Epidermal melanocyte (primary cell): ENCODE results near the gene NRXN2.

Experiments
- DNase-seq: peaks from one replicate; pipeline ENCODE4 v3.0.0; 2011; ENCODE audit warnings: low spot score; ENCODE audit not compliant: insufficient read length

Gene NRXN2

DNA sequence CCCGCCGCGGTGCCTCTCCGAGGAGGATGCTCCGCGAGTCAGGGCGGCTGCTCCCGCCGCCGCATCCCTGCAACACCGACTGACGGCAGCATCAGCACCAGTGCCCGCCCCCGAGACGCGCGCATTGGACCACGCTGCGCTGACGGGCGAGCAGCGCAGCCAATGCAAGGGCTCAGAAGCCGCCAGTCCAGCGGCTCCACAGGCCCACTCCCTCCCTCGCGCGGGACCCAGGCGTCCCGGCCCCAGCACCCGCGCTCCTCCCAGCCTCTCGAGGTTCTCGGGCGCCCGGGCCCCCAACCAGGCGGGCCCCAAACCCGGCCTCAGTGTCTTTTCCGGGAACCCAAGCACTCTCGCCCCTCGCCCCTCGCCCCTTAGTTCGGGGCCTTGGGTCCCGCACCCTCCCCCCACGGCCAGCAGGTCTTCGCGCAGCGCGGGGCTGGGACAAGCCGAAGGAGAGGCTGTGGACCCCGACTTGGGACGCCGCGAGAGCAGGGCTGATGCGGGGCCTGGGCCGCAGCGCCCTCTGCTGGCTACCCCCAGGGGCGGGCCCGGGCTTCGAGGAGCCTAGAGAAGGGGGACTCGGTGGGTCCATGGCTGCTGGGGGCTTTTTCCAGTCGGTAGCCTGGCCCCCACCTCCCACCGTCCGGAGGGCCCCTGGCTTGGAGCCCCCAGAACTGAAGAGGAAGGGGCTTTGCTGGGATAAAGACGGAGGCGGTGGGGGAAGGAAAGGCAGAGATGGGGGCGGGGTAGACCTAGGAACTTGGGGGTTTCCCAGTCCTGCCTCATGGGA is at the start of gene NRXN2:
Gene NRXN2 (minus strand): TSS at position 81 of the 790 bp plus-strand sequence. CDS start 9,498 bp downstream, outside the sequence.
- DNase-seq, result peak; percentile 93

GRCh38 chr11:64772303-64773018 is 49.5 kb upstream of the NRXN2 start:
- no peak for DNase-seq

GRCh38 chr11:64771861-64772260 is 48.9 kb upstream of the NRXN2 start:
- no peak for DNase-seq

- no peak for DNase-seq
These were observed 47.1 kb upstream of the NRXN2 start for GRCh38 chr11:64770120-64770519.

- DNase-seq, result no peak
These were observed 46.3 kb upstream of the NRXN2 start for GRCh38 chr11:64769283-64769682.

GRCh38 chr11:64768300-64768694 is 45.3 kb upstream of the NRXN2 start:
- no peak for DNase-seq

DNA sequence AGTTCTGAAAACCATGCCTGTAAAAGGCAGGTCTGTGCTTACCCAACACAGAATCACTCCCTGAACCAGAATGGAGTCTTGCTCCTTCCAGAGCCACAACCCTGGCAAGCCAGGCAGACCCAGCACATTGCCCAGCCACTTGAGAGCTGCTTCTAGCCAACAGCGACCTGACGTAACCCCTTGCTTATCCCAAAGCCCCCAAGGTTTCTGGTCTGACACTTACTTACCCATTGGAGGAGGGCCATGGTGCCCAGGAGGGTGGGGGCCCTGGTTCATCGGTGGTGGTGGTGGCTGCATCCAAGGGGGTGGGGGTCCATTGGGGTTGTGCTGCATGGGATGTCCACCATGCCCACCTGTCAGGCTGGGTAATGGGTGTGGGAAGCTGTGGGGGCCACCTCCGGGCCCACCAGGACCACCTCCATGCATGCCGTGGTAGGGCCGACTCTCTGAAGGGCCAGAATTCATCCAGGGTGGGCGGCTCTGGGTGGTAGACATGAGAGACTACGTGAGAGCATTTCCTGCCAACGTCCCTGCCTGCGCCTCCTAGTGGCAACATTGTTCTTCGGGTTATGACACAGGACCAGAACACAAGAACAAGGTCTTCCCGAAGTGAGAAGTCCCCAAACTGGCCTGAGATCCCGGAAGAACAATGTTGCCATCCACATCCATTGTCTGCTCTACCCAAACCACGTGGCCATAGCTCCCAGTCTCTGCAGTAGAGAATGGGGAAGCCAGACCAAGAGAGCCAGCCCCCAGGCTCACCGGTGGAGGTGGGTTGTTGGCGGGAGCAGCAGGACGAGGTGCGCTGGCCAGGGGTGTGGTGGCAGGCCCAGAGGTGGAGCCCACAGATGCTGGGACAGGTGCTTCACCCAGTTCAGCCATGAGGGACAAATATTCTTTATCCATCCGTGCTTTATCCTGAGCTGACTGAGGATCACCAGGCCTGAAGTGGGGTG is 44.6 kb upstream of the NRXN2 start:
- no peak for DNase-seq

DNA sequence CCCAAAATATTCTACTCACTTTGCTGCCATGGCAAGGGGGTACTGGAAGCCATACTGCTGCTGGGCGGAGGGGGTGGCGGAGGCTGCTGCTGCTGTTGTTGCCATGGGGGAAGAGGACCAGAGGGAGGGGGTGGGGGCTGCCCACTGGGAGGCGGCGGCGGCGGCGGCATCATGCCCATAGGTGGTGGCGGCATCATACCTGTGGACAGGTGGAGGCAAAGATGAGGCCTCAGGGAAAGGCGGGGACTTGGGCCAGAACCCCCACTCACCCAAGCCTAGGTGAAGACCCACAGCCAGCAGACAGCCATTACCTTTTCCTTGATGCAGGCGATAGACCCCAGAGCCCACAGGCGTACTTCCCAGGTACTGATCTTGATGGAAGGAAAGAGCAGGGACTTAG is 43.9 kb upstream of the NRXN2 start:
- no peak for DNase-seq

DNA sequence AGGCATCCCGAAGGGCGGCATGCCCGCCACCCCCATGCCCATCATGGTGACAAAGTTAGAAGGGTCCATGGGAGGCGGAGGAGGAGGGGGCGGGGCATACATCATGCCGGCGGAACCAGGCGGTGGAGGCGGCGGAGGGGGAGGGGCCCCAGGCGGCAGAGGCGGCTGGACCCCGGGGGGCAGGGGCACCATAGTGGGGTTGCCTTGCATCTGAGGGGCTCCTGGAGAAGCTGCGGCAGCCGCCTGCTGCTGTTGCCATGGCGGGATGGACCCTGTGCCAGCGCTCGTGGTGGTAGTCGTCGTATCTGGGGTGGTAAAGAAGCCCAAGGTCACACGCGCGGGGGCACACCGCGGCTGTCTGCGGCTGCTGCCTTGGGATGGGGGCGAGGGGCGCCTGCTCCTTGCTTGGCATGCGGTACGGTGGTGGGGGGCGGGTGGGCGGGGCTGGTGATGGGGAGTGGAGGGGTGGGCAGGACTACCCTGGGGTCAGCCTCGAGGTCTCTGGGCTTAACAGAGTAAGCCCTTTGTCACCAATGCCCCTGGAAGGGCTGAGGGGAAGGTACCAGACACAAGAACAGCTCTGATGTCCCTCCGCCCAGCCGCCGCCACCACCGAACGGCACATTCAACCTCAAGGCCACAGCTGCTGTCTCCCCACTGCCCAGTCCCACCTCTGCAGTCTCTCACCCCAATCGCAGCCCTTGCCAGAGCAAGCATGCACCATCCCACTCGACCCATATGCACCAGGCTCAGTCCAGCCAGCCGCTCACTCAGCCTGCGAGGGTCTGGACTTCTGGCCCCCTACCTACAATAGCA is 43.1 kb upstream of the NRXN2 start:
- no peak for DNase-seq

- DNase-seq, result no peak
These were observed 42.4 kb upstream of the NRXN2 start for GRCh38 chr11:64765291-64765850.

DNA sequence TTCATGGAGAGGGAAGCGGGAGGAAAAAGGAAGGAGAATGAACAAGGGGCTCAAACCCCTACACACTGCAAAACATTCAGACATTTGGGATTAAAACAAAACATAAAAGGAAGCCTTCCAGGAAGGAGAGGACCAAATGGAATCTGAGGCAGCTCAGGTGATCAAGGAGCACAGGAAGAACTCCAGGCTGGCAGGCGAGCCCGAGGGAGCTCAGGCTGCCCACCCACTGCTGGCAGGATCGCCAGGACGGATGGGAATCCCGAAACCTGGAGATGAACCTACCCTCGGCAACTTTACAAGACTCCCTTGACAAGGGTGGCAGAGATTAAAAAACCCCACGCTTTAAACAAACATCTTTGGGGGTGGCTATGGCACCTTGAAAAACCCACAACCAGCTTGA is 41.8 kb upstream of the NRXN2 start:
- DNase-seq, result no peak

- DNase-seq, result no peak
These were observed 41.1 kb upstream of the NRXN2 start for GRCh38 chr11:64764040-64764611.

- DNase-seq, result no peak
These were observed 40.6 kb upstream of the NRXN2 start for GRCh38 chr11:64763526-64764039.

DNA sequence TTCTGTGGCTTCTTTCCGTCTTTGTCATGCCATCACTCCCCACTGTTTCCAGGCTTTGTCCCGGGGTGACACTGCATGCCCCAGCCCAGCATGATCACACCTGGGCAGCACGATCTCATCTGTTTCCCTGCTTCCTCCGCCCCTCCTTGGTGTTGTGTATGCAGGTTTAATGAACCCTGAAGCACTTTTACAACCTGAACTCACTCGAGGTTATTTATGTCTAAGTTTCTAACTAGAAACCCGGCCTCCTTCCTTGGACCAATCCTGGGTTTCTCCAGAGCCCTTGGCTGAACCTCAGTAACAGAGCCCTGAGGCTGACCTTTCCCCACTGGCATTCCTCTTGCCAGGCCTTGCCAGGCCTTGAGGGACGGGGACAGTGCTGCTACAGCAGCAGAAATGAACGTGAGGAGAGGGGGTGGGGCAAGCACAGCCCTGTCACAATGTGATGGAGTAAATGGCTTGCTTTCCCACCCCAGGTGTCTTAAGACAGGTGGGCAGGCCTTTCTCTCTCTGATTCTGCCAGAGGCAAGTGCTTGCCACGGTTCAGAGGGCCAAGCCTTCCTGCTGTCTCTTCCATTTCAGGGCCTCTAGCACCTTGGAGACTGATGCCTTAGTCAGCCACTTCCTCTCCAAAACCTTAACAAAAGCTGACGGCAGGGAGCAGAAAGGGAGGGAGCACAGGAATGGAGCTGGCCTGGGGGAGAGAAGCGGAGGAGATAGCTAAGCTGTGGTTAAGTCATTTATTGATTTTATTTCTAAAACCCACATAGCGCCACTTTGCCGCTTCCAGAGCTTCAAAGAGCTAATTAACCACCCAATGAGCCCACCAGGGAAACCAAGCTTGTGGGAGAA is 39.9 kb upstream of the NRXN2 start:
- no peak for DNase-seq

DNA sequence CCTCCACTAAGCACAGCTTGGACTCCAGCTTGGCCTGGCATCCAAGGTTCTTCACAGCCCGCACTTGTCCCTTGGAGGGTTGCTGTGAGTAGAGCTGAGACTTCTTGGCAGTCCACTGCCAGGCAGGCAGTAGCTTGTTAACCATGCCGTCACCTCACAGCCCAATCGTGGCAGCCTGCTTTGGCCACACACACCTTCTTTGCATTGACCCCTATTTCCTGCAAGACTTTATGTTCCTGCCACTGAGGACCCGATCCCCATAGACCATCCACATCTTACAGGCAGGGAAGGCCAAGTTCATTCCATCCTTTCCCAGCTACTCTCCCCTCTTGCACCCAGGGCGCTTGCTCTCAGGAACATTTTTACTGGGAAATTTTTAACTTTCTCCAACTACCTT is 39.3 kb upstream of the NRXN2 start:
- no peak for DNase-seq

DNA sequence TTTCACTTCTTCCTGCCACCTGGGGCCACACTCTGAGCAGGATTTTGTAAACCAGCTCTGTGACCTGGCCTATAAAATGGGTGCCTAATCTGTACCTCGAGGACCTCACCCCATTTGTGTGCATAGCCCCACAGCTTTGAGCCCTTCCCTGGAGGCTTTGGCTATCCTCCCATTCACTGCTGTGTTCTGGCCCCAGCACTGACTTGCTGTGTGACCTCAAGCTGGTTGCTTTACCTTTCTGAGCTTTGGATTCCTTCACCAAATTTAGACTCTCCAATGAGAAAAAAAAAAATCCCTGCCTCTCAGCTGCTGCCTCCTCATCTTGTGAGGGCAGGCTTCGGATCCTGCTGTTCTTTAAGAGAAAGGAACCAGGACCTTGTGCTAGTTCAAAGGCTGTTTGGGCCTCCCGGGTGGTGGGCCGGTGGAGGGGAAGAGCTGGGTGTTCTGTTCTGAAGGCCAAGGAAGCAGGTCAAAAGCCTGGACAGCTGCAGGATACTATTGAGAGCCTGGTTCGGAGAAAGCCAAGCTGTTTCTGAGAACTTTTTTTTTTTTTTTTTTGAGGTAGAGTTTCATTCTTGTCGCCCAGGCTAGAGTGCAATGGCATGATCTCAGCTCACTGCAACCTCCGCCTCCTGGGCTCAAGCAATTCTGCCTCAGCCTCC is 37.9 kb upstream of the NRXN2 start:
- DNase-seq, result no peak

DNA sequence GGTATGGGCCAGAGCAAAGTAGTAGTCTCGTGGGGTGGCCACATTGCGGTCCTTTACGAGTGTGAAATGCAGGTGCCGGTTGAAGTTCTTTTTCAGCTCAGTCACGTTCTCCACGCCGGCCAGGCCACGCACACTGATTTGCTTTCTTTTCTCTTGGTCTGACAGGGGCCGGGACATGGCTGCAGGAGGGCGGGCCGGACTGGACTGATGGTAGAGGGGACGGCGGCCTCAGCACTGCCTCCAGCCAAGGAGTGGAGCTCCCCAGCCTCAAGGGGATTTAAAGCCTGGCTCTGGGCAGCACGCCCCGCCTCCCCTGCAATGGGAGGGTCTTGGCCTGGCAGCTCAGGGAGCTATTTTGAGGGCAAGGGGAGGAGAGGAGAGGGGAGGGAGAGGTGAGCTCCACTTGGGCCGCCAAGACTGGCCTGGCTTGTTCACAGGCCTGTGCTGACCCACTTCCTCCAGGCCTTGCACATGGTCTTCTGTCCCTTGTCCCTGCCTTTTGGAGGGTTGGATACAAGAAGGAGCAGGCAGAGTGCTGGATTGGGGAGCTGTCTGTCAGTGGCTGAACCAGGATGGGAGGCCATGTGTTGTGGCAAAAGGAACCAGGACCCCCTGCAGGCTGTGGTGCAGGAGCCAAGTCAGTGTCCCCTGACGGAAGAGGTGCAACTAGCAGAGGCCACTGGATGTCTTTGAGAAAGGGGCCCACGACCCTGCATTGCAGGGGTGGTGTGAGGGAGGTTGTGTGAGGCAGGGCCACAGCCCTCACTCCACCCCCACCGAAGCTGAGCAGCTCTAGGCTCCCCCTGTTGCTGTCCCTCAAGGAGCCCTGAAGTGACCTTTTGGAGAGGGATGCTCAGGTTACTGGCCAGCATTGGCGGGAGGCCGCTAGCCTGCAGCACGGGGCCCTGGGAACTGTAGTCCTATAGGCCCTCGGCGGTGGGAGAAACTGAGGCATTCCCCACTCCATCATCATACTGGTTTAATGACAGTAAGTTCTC is 37.0 kb upstream of the NRXN2 start, which contains the start of gene PYGM:
Gene PYGM (minus strand): TSS at position 253 of the 998 bp plus-strand sequence. CDS start 76 bp downstream, at position 177.
- DNase-seq, result no peak
